GM18519 (cell line): ENCODE measurements around the gene DPEP2.
A peak's percentile ranks its signal among the peaks of the same experiment; 100 is the strongest.
"Not testable (repeated sequence)": the region's sequence is repeated elsewhere in the genome, so short reads cannot be mapped to it uniquely, and the experiment has no call there.

ENCODE experiments used
- ATAC-seq: cut with Tn5 transposase; IDR thresholded peaks from one replicate; pipeline ENCODE4 v1.9.1; 2021; ENCODE audit warnings: mild to moderate bottlenecking, moderate library complexity; ENCODE audit not compliant: unreplicated experiment, low FRiP score

Gene DPEP2, protein sequence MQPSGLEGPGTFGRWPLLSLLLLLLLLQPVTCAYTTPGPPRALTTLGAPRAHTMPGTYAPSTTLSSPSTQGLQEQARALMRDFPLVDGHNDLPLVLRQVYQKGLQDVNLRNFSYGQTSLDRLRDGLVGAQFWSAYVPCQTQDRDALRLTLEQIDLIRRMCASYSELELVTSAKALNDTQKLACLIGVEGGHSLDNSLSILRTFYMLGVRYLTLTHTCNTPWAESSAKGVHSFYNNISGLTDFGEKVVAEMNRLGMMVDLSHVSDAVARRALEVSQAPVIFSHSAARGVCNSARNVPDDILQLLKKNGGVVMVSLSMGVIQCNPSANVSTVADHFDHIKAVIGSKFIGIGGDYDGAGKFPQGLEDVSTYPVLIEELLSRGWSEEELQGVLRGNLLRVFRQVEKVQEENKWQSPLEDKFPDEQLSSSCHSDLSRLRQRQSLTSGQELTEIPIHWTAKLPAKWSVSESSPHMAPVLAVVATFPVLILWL

DNA sequence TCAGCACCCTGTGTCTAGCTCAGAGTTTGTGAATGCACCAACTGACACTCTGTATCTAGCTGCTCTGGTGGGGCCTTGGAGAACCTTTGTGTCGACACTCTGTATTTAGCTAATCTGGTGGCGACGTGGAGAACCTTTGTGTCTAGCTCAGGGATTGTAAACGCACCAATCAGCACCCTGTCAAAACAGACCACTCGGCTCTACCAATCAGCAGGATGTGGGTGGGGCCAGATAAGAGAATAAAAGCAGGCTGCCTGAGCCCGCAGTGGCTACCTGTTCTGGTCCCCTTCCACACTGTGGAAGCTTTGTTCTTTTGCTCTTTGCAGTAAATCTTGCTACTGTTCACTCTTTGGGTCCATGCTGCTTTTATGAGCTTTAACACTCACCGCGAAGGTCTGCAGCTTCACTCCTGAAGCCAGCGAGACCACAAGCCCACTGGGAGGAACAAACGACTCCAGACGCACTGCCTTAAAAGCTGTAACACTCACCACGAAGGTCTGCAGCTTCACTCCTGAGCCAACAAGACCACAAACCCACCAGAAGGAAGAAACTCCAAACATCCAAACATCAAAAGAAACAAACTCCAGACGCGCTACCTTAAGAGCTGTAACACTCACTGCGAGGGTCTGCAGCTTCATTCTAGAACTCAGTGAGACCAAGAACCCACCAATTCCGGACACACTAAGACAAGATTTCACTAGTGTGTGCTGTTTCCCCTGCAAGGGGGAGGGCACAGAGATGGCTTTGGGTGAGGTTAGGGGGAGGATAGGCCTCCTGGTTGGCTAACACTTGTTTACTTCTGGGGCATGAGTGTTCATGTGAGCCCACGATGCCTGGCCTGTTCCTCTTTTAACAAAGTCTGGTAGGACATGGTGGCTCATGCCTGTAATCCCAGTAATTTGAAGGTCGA lies at the start of gene DPEP2:
Gene DPEP2 (minus strand): TSS at position 706 of the 910 bp plus-strand sequence. CDS start 6,272 bp downstream, outside the sequence.
- not testable (repeated sequence) for ATAC-seq

DNA sequence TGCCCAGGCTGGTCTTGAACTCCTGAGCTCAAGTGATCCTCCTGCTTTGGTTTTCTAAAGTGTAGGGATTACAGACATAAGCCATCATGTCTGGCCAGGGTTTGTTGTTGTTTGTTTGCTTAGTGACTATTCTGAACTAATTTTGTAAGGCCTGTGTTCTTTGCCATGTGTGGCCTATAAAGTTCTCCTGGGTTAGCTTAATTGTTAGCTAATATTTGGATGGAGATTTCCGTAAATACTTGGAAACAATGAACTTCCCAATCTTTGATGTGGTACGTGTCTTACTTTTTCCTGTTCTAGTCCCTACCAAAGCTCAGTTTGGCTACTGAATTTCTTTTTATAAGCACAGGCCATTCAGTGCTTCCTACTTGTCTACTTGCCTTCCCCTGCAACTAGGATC lies 48.7 kb upstream of the DPEP2 start:
- no peak for ATAC-seq

DNA sequence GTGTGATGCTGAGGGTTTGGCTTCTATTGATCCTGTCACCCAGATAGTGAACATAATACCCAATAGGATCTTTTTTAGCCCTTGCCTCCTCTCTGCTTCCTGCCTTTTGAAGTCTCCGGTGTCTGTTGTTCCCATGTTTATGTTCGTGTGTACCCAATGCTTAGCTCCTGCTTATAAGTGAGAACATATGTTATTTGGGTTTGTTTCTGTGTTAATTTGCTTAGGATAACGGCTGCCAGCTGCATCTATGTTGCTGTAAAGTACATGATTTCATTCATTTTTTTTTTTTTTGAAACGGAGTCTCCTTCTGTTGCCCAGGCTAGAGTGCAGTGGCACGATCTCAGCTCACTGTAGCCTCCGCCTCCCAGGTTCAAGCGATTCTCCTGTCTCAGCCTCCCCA lies 46.8 kb upstream of the DPEP2 start:
- ATAC-seq, result no peak

DNA sequence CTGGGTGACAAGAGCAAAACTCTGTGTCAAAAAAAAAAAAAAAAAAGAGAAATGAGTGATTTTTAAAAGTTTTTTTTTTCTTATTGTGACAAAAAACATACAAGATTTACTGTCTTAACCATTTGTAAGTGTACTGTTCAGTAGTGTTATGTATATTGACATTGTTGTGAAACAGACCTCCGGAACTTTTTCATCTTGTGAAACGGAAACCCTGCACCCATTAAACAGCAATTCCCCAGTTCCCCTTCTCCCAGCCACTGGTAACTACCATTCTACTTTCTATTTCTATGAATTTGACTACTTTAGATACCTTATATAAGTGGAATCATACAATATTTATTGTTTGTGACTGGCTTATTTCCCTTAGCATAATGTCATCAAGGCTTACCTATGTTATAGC lies 42.5 kb upstream of the DPEP2 start:
- ATAC-seq, result no peak

DNA sequence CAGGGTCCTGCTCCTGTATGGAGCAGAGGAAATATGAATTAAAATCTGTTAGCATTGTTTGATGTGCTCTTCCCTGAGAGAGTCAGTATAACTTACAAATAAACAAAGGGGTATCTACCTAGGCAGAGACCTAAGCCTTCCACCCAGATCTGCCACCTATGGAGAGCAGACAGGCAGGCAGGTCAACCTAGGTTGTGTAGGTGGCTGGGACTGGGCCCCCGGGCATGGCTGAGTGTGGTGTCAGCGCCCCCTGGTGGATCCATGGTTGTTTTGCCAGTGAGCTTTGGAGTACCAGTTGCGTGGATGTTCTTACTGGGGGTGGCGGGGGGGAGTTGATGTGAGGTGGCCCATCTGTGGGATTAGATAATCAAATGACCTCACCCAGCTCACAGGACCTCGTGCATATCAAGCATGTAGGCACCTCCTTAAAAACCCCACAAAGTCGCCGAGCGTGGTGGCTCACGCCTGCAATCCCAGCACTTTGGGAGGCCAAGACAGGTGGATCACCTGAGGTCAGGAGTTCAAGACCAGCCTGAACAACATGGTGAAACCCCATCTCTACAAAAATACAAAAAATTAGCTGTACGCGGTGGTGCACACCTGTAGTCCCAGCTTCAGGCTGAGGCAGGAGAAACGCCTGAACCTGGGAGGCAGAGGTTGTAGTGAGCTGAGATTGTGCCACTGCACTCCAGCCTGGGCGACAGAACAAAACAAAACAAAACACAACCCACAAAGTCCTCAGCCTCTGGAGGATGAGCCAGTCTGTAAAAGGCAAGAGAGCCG lies 41.4 kb upstream of the DPEP2 start:
- ATAC-seq, result peak; percentile 58

DNA sequence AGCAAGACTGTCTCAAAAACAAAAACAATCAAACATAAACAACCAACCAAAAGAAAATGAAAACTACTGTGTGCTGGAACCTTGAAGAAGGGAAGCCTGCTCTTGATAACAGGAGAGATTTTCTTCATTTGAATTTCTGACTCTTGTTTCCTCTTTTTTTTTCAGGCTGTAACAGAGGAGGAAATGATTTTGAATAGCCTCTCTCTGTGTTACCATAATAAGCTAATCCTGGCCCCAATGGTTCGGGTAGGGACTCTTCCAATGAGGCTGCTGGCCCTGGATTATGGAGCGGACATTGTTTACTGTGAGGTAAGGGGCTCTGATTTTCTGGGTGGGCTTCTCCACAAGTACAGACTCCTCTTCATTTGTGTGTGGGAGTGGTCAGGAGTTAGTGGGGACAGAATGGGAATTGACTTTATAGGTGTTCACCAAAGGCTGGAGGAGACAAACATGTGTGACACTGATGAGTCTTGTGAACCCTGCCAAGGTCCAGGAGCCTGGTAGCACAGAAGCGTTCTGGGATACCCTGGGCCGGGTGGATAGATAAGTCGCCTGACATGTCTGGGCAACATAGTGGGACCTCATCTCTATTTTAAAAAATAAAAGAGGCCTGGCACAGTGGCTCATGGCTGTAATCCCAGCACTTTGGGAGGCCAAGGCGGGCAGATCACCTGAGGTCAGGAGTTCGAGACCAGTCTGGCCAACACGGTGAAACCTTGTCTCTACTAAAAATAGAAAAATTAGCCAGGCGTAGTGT lies 38.7 kb upstream of the DPEP2 start:
- no peak for ATAC-seq

DNA sequence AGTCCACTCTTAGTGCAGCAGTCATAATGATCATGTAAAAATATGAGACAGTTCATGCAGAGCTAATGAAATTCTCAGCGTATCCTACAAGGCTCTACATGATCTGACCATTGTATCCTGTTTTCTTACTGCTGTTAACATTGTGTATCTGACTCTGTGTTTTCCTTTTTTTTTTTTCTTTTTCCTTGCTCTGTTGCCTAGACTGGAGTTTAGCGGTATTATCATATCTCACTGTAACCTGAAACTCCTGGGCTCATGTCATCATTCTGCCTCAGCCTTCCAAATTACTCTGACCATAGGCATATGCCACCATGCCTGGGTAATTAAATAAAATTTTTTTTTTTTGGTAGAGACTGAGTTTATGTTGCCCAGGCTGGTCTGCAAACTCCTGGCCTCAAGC lies 35.9 kb upstream of the DPEP2 start:
- ATAC-seq, result no peak

DNA sequence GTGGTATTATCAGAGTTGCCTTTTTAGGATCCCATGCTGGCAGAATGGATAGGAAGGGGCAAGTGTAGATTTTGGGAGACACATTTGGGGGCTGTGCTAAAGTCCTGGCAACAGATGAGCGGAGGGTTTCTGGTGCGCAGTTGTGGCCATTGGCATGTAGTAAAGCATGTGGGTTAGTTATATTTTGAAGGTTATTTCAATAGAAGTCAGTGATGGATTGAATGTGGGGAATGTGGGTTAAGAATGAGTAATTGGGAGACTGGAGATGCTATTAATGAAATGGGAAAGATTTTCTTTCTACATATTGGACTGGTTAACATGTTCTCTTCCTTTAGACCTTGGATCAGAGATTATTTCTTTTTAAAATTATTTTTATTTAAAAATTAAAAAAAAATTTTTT lies 33.8 kb upstream of the DPEP2 start:
- no peak for ATAC-seq

DNA sequence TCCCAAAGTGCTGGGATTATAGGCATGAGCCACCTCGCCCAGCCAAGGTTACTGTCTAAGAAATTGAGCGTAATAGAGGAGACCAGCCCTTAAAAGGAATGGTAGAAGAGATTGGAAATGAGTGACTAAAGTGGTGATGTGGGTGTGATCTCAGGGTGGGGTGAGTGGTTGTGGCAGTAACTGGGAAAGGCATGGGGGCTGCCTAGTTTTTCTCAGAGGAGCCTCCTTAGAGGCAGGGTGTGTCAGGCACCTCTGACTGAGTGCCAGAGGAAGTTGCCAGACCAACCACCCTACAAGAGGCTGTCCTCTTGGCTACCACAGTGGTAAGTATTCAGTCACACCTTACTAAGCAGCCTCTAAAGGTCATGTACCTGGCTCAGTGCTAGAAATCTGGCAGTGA lies 32.7 kb upstream of the DPEP2 start:
- ATAC-seq, result no peak

DNA sequence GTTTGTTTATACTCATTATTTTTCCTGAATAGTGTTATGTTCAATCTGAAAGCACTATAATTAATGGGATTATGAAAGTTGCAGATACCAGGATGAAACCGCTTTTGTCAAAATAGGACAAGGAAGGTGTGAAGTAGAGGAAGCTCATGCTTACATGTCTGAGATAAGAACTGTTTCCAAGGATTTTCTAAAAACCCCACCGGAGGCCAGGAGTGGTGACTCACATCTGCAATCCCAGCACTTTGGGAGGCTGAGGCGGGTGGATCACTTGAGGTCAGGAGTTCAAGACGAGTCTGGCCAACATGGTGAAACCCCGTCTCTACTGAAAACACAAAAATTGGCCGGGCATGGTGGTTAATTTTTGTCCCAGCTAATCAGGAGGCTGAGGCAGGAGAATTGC lies 30.8 kb upstream of the DPEP2 start:
- ATAC-seq, result not testable (repeated sequence)

DNA sequence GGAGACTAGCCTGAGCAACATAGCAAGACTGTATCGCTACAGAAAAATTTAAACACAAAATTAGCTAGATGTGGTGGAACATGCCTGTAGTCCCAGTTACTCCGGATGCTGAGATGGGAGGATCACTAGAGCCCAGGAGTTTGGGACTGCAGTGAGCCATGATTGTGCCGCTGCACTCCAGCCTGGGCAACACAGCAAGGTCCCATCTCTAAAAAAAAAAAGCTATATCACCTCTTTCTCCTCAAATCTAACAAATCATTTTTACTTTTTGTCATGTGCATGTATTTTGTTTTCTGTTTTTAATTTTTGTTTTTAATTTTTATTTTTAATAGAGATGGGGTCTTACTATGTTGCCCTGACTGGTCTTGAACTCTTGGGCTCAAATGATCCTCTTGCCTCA lies 29.7 kb upstream of the DPEP2 start:
- no peak for ATAC-seq

DNA sequence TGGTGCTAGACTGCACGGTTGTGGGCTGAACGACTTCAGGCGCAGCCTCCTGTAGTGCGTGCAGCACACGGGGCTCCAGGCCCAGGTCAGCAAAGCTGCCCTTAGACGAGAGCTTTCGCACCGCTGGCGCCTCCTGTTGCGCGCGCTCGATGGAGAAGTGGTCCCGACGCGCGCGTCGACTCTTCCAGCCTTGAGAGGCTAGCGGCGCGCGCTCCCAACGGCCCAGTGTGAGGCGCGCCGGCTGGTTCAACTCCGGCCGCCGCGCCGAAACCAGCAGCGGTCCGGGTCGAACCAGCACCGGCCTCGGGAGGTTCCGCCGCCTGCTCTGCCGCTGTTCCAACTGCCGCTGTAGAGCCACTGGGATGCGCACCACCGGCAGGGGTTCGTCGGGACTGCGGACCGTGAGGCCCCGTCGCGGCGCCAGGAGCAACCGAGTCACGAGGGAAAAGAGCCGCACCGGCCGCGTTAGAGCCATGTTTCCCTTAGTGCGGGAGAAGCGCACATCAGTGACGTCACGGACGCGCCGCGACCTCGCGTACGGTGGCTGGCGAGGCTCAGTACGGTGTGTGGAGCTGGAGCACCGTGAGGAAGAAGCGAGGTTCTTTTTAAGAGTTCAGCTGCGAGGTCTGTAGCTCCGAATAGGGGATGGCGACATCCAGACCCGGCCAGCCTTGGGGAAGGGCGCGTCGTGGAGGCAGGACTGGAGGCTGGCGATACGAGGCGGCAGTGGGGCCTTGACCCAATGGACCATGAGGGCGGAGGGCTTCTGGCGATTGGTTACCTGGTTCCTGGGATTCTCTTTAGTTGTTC lies 23.6 kb upstream of the DPEP2 start, which contains the start of the genes DDX28 and DUS2:
Gene DDX28 (minus strand): TSS at position 505 of the 810 bp plus-strand sequence. CDS start 30 bp downstream, at position 475.
Gene DUS2 (plus strand): TSS at position 557 of the 810 bp plus-strand sequence. CDS start 14,740 bp downstream, outside the sequence.
- ATAC-seq, result peak; percentile 56

DNA sequence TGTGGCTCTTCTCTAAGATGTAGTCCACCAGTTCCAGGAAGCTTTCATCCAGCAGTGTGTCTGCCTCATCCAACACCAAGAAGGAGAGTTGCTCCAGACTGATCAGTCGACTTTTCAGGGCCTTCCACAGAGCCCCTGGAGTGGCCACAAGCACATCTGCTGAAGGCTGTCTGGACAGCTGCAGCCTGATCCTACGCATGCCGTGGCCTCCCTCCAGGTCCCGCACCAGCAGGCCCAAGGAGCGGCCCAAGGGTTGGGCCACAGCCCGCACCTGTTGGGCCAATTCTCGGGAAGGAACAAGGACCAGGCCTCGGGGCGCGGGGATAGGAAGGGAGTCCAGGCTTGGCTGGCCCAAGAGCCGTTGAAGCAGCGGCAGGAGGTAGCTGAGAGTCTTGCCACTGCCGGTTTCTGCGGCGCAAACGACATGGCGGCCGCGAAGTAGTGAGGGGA lies 23.0 kb upstream of the DPEP2 start:
- ATAC-seq, result peak; percentile 14

DNA sequence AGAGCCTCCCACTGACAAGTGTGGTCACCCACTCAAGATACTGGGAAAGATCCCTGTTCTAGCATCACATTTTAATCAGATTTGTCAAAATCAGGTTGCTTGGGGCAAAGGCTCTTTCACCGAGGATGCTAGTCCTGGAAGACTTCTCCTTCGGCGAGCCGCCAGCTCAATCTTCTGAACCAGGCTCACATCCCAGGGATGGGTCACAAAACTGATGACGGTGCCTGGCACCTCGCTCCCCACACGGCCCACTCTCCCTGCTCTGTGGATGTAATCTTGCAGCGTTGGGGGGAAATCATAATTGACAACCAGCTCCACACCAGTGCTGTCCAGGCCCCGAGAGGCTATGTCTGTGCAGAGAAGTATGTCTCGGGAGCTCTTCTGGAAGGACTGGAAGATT lies 22.2 kb upstream of the DPEP2 start:
- ATAC-seq, result no peak

DNA sequence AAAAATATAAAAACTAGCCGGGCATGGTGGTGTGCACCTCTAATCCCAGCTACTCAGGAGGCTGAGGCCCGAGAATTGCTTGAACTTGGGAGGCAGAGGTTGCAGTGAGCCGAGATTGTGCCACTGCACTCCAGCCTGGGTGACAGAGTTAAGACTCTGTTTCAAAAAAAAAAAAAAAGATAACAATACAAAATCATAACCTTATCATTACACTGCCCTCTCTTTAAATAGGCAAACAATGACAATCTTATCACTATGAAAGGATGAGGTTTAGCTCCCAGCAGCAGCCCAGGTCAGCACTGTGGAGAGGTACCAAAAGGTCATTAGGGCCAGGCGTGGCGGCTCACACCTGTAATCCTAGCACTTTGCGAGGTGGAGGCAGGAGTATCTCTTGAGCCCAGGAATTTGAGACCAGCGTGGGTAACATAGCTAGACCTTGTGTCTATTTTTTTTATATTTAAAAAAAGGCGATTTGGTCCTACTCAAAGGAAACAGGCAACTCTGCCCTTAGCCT lies 19.9 kb upstream of the DPEP2 start:
- ATAC-seq, result no peak

DNA sequence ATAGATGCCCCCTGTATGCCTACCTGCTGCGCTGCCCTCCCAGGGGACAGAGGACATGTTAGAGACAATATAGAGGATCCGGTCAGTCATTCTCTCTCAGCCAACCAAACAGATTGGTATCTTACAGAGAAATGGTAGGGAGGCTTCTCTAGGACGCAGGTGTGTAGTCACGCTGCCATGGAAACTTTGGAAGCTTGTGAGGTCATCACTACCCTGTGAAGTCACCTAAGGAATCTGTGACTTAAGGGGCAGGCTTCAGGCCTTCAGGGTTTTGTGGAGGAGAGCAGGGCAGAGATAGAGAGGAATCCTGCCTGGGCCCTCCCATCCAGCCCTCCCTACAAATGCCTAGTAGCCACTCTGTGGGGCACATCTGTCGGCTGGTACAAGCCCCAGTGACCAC lies 16.4 kb upstream of the DPEP2 start, which contains the start of gene DPEP2NB:
Gene DPEP2NB (minus strand): TSS at position 231 of the 400 bp plus-strand sequence. CDS start 141 bp downstream, at position 90.
- no peak for ATAC-seq

DNA sequence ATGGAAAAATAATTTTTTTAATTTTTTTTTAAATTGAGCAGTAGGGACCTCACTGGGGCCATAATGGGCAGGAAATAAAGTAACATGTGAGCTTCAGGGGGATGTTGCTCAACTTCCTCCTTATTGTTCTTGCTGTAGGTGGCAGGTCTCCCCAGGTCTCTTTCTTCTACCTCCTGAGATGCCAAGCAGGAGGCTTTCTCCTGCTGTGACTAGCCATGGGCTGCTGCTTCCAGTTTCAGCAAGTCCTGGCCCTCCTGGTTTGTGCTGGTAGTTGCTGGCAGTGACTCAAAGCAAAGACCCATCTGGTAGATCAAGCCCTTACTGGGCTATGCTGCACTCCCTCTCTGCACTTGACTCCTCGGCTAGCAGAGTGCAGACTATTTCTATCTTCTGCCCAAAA lies 14.2 kb upstream of the DPEP2 start:
- no peak for ATAC-seq

DNA sequence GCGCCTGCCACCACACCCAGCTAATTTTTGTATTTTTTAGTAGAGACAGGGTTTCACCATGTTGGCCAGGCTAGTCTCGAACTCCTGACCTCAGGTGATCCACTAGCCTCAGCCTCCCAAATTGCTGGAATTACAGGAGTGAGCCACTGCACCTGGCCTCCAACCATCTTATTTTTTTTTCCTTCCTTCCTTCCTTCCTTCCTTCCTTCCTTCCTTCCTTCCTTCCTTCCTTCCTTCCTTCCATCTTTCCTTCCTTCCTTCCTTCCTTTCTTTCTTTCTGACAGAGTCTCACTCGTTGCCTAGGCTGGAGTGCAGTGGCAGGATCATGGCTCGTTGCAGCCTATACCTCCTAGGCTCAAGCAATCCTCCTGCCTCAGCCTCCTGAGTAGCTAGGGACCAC lies 10.6 kb upstream of the DPEP2 start:
- ATAC-seq, result not testable (repeated sequence)
